Esophagus squamous epithelium (tissue), 4 donors: ENCODE data around the gene CAVIN2.

ENCODE experiments used
- POLR2A ChIP-seq, 4 donors: fragments of 450-650 bp; IDR thresholded peaks; one replicate each; pipeline ENCODE4 v1.6.1; 2017; ENCODE audit warnings: antibody characterized with exemption in 4 of 4, mild to moderate bottlenecking in 4 of 4, moderate library complexity in 3 of 4
- TF ChIP-seq, protein P1 (sequence below), 6 experiments: fragments of 450-650 bp in 4 of 6; fragments of 200-600 bp in 2 of 6; sonication (generic) in 2 of 6; IDR thresholded peaks; one replicate each; pipeline ENCODE4 v1.5.1; 2016 to 2019; ENCODE audit warnings: antibody characterized with exemption in 6 of 6, mild to moderate bottlenecking in 4 of 6, moderate library complexity in 4 of 6

DNA sequence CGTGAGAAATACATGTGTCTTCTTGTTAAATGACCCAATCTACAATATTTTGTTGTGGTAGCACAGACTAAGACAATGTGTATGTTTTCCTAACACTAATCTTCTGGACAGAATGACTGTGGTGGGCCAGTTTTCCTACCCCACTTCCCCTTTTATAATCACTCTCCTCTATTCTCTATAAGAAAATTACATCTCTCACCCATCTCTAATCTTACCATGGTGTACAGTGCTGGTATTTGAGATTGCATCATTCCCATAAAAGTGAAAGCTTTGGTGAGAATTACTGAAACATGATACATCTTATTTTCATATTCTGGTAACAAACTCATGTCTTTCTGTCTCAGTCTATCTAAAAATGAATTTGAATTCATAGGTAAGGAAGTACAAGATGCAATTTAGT, 40.5 kb downstream of the CAVIN2 start:
- no peak for TF ChIP-seq POLR2A (IDR thresholded peaks at IDR 0.05)
- TF ChIP-seq, protein P1, sequence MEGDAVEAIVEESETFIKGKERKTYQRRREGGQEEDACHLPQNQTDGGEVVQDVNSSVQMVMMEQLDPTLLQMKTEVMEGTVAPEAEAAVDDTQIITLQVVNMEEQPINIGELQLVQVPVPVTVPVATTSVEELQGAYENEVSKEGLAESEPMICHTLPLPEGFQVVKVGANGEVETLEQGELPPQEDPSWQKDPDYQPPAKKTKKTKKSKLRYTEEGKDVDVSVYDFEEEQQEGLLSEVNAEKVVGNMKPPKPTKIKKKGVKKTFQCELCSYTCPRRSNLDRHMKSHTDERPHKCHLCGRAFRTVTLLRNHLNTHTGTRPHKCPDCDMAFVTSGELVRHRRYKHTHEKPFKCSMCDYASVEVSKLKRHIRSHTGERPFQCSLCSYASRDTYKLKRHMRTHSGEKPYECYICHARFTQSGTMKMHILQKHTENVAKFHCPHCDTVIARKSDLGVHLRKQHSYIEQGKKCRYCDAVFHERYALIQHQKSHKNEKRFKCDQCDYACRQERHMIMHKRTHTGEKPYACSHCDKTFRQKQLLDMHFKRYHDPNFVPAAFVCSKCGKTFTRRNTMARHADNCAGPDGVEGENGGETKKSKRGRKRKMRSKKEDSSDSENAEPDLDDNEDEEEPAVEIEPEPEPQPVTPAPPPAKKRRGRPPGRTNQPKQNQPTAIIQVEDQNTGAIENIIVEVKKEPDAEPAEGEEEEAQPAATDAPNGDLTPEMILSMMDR (IDR thresholded peaks at IDR 0.05) = no peak
